Mucosa of rectum (tissue), 2 donors: ENCODE measurements around the gene SFI1.
A peak's percentile ranks its signal among the peaks of the same experiment; 100 is the strongest.

Experiments
- H3K27ac ChIP-seq, 2 donors: one replicate each; pipeline ENCODE4 v1.7.0; 2013; ENCODE audit warnings: inconsistent platforms in 2 of 2, low read depth in 2 of 2, low read length in 2 of 2
- H3K27me3 ChIP-seq, 2 donors: one replicate each; pipeline ENCODE4 v1.7.0; 2013; ENCODE audit warnings: low read length in 2 of 2; ENCODE audit not compliant: control insufficient read depth in 2 of 2, insufficient read depth in 2 of 2
- H3K36me3 ChIP-seq, 2 donors: one replicate each; pipeline ENCODE4 v1.7.0; 2013; ENCODE audit warnings: low read length in 2 of 2; ENCODE audit not compliant: control insufficient read depth in 2 of 2, insufficient read depth in 2 of 2
- H3K4me1 ChIP-seq, 2 donors: one replicate each; pipeline ENCODE4 v1.7.0; 2013; ENCODE audit warnings: low read length in 2 of 2, mild to moderate bottlenecking in 1 of 2; ENCODE audit not compliant: control insufficient read depth in 2 of 2, insufficient read depth in 2 of 2
- H3K4me3 ChIP-seq, 2 donors: one replicate each; pipeline ENCODE4 v1.7.0; 2013; ENCODE audit warnings: low read length in 2 of 2
- H3K9ac ChIP-seq, 2 donors: one replicate each; pipeline ENCODE4 v1.7.0; 2013; ENCODE audit warnings: low read length in 2 of 2, low read depth in 1 of 2, mild to moderate bottlenecking in 1 of 2
- H3K9me3 ChIP-seq, 2 donors: one replicate each; pipeline ENCODE4 v1.7.0; 2013; ENCODE audit warnings: low read length in 2 of 2; ENCODE audit not compliant: control insufficient read depth in 2 of 2
- donor health status: healthy.
- donor health status: Normal muscosa, but diverticular disease.

SFI1 gene

DNA sequence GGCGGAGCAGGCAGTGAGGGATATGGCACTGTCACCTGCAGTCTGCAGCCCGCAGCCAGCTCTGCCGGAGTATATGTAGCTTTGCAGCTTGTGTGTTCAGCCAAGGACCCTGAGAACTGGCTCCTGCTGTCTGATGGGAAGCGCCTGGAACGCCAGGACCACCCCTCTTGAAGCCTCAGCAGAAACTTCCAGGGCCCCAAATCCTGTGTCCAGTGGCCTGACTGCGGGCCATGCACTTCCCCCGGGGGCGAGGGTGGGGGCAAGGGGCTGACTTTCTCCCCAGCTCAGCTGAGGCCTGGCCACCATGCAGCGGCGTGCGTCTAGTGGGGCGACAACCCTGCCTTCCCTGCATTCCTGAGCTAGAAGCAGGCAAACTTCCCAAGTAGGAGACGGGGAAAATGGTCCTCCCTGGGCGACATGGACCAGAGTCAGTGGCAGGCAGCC, 133.4 kb downstream of the SFI1 start:
- Histone ChIP-seq H3K9me3 (no peaks in the 10 kb centered on the region), H3K4me3 (peak overlapping the region; percentile 67 to 76), H3K27ac (peak overlapping the region; percentile 23 to 76), H3K36me3 (peaks cover 0 to 3% of the 10 kb centered on the region in 2 donors), H3K9ac (peak overlapping the region; percentile 63 to 65), H3K27me3 (no peaks in the 10 kb centered on the region), H3K4me1 (peaks cover 28 to 41% of the 10 kb centered on the region in 2 donors)

DNA sequence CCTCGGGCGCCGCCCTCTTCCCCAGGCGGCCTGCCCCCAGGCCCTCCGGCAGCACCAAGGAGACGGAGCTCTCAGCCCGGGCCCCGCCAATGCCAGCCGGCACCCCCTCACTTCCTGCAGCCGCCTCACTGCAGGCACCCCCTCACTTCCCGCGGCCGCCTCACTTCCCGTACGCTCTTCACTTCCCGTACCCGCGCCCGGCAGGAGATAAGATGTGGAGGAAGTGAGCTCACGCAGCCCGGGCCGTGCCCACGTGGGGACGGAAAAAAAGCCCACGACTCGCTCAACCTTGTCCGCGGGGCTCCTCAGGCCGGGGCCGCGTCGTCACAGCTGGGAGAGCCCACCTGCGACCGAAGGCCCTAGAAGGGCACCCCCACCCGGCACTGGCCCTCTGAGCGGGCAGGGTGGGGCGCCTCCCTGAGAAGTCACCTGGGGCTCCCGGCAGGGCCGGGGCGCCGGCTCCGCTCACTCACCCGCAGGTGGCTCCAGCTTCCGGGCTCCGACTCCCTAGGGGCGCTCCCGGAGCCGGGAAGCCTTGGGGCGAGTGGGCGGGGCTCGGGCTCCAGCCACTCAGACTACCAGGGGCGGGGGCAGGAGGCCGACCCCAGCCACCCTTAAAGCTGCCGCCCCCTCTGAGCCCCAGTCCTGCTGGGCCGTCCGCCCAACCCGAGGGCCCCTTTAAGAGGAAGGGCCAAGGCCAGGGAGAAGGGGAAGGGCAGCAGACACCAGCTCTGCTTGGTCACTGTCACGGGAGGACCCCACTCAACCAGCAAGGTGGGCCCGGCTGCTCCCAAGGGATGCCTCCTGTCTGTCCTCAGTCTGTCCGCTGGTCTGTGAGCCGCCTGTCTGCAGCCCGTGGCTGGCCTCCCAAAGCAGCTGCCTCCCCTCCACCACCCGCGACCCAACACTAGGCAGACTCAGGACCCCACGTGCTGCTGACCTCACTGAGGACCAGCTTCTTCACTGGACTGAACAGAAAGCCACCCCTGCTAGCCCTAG, 134.3 kb downstream of the SFI1 start:
- peaks cover 0 to 3% of the 10 kb centered on the region in 2 donors for H3K36me3 ChIP-seq
- H3K27me3 ChIP-seq: no peaks in the 10 kb centered on the region
- peak overlapping the region; percentile 63 to 65 for H3K9ac ChIP-seq
- peak overlapping the region; percentile 60 to 76 for H3K27ac ChIP-seq
- H3K4me1 ChIP-seq: peaks cover 30 to 43% of the 10 kb centered on the region in 2 donors
- H3K4me3 ChIP-seq: peak overlapping the region; percentile 67 to 76
- H3K9me3 ChIP-seq: no peaks in the 10 kb centered on the region

DNA sequence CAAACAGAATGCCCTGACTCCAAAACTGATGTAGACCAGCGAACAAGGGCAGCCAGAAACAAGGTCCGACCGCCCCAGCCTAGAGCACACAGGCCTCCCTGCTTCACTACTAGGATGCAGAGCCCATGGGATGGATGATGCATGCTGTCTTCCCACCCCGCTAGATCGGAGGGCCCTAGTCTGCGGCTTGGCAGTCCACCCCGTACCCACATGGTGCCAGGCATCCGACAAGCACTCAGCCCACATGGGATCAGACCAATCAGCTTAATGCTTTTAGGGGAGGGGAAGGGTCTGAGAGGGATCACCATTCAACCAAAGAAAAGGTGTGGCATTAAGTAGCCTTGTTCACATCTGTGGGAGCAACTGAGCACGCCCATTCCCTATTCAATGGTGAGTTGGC, 135.1 kb downstream of the SFI1 start:
- Histone ChIP-seq H3K9ac (no peak overlapping the region), H3K27me3 (no peaks in the 10 kb centered on the region), H3K9me3 (no peaks in the 10 kb centered on the region), H3K27ac (peak overlapping the region in 1 of 2 donors; percentile 76), H3K36me3 (peaks cover 0 to 3% of the 10 kb centered on the region in 2 donors), H3K4me1 (peaks cover 25 to 36% of the 10 kb centered on the region in 2 donors), H3K4me3 (peak overlapping the region; percentile 67 to 76)

DNA sequence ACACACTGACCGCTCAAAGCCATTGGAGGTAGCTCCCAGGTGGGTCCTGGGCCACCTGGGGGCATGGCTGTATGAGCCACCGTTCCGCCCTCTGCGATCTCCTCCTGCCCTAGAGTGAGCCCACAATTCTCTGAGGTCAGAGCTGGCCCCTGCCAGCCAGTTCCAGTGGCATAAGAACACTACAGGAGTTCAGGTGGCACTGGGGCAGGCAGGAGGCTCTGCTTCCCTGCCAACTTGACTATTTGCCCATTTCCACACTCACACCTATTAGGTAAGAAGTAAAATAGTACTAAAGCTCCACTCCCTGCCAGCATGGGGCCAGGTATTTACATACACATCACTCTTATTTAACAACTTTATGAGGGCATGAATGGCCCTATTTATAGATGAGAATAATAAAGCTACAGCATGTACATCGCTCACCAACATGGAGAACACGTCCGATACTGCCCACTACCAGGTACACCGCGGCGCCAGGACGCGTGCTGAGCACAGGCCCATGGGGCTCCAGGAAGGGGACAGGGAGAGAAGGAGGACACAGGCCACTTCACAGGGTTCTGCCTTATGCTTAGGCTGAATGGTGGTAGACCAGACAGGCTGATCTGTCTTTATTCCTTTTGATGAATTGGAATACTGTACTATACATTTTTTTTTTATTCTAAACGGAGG, 139.4 kb downstream of the SFI1 start:
- peaks cover 0 to 6% of the 10 kb centered on the region in 2 donors for H3K36me3 ChIP-seq
- H3K27me3 ChIP-seq: no peaks in the 10 kb centered on the region
- H3K27ac ChIP-seq: peak overlapping the region in 1 of 2 donors; percentile 16
- peaks cover 14 to 27% of the 10 kb centered on the region in 2 donors for H3K4me1 ChIP-seq
- no peaks in the 10 kb centered on the region for H3K9me3 ChIP-seq
- no peak overlapping the region for H3K9ac ChIP-seq
- H3K4me3 ChIP-seq: no peak overlapping the region

DNA sequence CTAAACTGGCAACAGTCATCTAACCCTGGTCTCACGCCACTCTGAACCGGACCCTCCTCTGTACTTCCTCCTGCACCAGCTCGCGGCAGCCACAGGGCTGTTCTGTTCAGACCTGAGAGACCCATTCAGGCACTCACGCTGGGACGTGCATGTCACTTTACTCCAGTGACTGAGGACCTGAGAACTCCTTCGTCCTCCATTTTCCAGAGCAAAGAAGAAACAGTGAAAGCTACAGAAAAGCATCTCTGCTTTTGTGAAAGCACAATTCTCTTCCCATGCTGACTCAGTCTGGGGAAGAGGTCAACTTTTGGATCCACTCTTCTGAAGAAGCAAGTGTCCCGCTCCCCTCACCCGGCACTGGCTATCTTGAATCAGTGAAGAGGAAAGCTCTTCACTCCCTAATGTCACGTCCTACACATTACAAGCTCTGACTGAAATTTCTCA, 141.1 kb downstream of the SFI1 start:
- Histone ChIP-seq H3K9me3 (no peaks in the 10 kb centered on the region), H3K36me3 (peaks cover 0 to 12% of the 10 kb centered on the region in 2 donors), H3K4me1 (peaks cover 9 to 19% of the 10 kb centered on the region in 2 donors), H3K4me3 (peak overlapping the region in 1 of 2 donors; percentile 54), H3K27me3 (no peaks in the 10 kb centered on the region), H3K27ac (peak overlapping the region; percentile 42 to 81), H3K9ac (peak overlapping the region in 1 of 2 donors; percentile 41)

DNA sequence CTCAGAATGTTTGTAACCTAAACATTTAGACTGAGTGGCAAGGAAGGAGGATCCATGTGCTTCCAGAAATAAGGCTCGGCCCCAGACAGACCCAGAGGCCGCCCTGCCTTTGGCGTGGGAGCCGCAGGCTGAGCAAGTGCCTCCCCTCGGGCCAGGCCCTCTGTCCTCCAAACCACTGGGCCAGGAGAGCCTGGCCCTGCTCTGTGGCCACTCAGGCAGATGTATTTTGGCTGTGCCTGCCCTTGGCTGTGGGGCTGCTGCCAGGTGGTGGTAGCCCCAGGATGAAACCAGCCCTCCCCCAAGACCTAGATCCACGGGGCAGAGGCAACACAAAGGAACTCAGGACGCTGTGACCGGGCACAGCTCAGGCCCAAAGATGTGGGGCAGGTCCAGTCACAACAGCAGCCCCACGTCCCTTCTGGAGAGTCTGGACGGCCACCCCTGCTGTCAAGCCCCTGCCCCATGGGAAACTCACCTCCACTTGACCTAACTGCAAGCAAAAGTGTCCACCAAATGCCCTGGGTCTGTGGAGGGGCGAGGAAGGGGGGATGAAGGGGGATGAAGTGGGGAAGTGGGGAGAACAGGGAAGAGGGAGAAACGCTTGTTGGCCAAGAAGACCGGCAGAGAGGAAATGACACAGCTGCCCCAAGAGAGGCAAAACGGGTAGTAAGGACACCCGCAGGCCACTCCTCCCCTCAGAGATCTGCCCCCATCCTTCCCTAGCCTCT, 141.7 kb downstream of the SFI1 start:
- Histone ChIP-seq H3K27ac (peak overlapping the region; percentile 42 to 81), H3K27me3 (no peaks in the 10 kb centered on the region), H3K36me3 (peaks cover 0 to 12% of the 10 kb centered on the region in 2 donors), H3K4me1 (peaks cover 9 to 19% of the 10 kb centered on the region in 2 donors), H3K9me3 (no peaks in the 10 kb centered on the region), H3K4me3 (peak overlapping the region; percentile 10 to 54), H3K9ac (peak overlapping the region; percentile 19 to 24)

DNA sequence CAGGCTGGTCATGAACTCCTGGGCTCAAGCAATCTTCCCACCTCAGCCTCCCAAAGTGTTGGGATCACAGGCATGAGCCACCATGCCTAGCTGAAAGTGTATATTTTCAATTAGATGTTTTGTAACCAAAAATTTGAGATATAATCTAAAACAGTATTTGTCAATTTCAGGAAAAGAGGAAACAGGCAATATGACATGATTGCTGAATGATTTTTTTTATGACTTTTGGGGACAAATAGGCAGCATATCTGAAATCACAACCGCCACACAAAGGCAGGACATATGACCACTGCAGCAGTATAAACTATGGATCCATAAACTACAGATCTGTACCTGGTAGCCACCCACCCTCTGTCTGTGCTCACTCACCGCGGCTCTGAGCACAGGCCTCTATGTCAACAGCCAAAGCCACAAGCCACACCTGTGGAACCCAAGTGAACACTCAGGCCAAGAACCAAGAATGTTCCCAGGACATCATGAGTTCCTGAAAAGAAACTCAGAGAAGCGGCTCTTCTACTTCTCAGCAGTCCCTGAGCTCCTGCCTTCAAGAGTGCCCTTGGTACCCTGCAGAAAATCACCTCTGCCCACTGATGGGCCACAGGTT, 143.2 kb downstream of the SFI1 start:
- no peak overlapping the region for H3K27ac ChIP-seq
- peaks cover 9 to 10% of the 10 kb centered on the region in 2 donors for H3K4me1 ChIP-seq
- no peaks in the 10 kb centered on the region for H3K27me3 ChIP-seq
- H3K9me3 ChIP-seq: no peaks in the 10 kb centered on the region
- no peak overlapping the region for H3K9ac ChIP-seq
- no peak overlapping the region for H3K4me3 ChIP-seq
- peaks cover 0 to 13% of the 10 kb centered on the region in 2 donors for H3K36me3 ChIP-seq

DNA sequence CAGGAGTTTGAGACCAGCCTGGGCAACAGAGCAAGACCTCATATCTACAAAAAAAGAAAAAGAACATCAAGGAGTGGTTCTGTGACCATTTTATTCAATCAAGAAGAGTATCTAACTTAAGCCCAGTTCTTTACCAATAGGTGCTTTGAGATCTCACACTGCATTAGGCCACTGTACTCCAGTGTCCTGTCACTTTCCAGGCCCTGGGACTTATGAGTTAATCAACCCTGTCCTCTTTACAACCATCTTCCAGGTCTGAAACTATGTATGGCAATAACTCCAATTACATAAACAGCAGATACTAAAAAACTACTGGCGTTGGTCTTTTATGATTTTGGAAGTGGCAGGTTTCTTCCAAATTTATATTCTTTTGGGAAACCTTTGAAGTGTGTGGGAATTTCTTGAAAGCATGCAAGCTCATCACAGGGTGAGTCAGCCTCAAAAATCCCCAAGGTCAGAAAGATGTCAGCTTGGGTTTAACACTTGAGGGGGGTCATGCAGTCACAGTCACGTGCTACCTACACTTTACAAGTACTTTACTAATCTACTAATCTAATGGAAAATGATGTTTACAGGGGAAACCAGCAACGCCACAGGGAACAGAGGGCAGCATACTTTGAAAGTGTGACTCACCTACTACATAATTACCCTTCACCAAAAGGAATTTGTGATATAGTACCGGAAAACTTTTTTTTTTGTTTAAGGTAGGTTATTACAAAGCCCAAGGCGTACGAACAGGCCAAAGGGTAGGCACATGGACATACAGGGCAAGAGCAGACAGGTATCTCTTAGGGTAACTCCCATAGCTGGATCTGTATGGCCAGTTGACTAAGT, 150.1 kb downstream of the SFI1 start:
- H3K36me3 ChIP-seq: peaks cover 14 to 27% of the 10 kb centered on the region in 2 donors
- no peak overlapping the region for H3K9ac ChIP-seq
- peak overlapping the region in 1 of 2 donors; percentile 17 for H3K27ac ChIP-seq

DNA sequence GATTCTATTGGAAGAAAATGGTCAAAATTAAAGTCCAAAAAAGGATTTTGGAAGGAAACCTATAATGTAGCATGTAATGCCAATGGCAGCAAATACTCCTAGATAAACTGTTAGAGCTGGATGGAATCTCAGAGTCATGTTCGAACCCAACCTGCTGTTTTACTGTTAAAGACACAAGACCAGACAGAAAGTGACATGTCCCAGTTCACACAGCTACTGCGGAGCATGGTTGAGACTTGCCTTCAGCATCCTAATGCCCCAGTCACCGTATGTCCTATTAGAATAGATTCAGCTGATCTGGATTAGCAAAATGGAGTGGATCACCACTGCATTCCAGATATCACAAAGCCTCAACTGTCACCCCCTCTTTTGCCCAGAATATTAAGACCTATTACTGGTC, 150.7 kb downstream of the SFI1 start:
- Histone ChIP-seq H3K9ac (no peak overlapping the region), H3K4me3 (no peak overlapping the region), H3K27ac (peak overlapping the region in 1 of 2 donors; percentile 17)

More for the DNA sequence above, 150.1 kb downstream of the SFI1 start:
- H3K4me3 ChIP-seq: no peak overlapping the region
- no peaks in the 10 kb centered on the region for H3K4me1 ChIP-seq
- no peaks in the 10 kb centered on the region for H3K9me3 ChIP-seq
- H3K27me3 ChIP-seq: no peaks in the 10 kb centered on the region

More for the DNA sequence above, 150.7 kb downstream of the SFI1 start:
- no peaks in the 10 kb centered on the region for H3K27me3 ChIP-seq
- peaks cover 14 to 24% of the 10 kb centered on the region in 2 donors for H3K36me3 ChIP-seq
- no peaks in the 10 kb centered on the region for H3K9me3 ChIP-seq
- no peaks in the 10 kb centered on the region for H3K4me1 ChIP-seq
